Esophagus squamous epithelium (tissue), 5 donors: ENCODE results near the gene RIN3. TPM values are rescaled to one million over a fixed set of nuclear protein-coding genes. Genes with fewer than 3 reads are reported as not detected.

Experiments used
- DNase-seq: peaks from one replicate; lab custom pipeline; 2025; lab: John Stamatoyannopoulos, UW
- H3K27ac ChIP-seq, 4 donors: fragments of 200-600 bp; sonication (generic); one replicate each; pipeline ENCODE4 v1.5.1; 2016 to 2019; ENCODE audit warnings: mild to moderate bottlenecking in 1 of 4
- H3K27me3 ChIP-seq, 4 donors: fragments of 200-600 bp; sonication (generic); 1 replicate in 3 of 4; 2 replicates in 1 of 4; pipeline versions ENCODE4 v1.5.1 to v1.6.0; 2017 to 2021; ENCODE audit warnings: antibody characterized with exemption in 1 of 4
- H3K36me3 ChIP-seq, 3 donors: fragments of 200-600 bp; sonication (generic); one replicate each; pipeline ENCODE4 v1.5.1; 2016 to 2019
- H3K4me1 ChIP-seq, 3 donors: fragments of 200-600 bp; sonication (generic); one replicate each; pipeline ENCODE4 v1.5.1; 2017 to 2019
- H3K4me3 ChIP-seq, 4 donors: fragments of 200-600 bp; sonication (generic); 1 replicate in 3 of 4; 2 replicates in 1 of 4; pipeline ENCODE4 v1.5.1; 2016 to 2019; ENCODE audit warnings: mild to moderate bottlenecking in 2 of 4, moderate library complexity in 1 of 4
- H3K9me3 ChIP-seq, 3 donors: fragments of 200-600 bp; sonication (generic); one replicate each; pipeline ENCODE4 v1.5.1; 2016 to 2019
- POLR2A ChIP-seq, 4 donors: fragments of 450-650 bp; IDR thresholded peaks; one replicate each; pipeline ENCODE4 v1.6.1; 2017; ENCODE audit warnings: antibody characterized with exemption in 4 of 4, mild to moderate bottlenecking in 4 of 4, moderate library complexity in 3 of 4
- WGBS, 2 donors: methylation state at CpG; one replicate each; pipeline ENCODE4 v1.1.5; 2018; 5-methylcytosine and 5-hydroxymethylcytosine counted together
- intact Hi-C: fragments of 100-400 bp; cut with DNase I; formaldehyde crosslinking; loops from one replicate; pipeline ENCODE4 v1.15.0; 2022
- total RNA-seq, 4 donors: library from RNA; depleted of rRNA; stranded (reverse); fragments of >200 nt; gene quantifications; one replicate each; pipeline ENCODE4 v1.1.0, GENCODE V29; 2016
- TF ChIP-seq, protein P1 (sequence below), 6 experiments: fragments of 450-650 bp in 4 of 6; fragments of 200-600 bp in 2 of 6; sonication (generic) in 2 of 6; IDR thresholded peaks; one replicate each; pipeline ENCODE4 v1.5.1; 2016 to 2019; ENCODE audit warnings: antibody characterized with exemption in 6 of 6, mild to moderate bottlenecking in 4 of 6, moderate library complexity in 4 of 6
- donor health status: DM: yes; HTN: yes; CAD: no.

Gene RIN3
- total RNA-seq, 4 donors from 2014 or later = 1.9 to 9.7 (median 4.4) TPM

GRCh38 chr14:92482621-92483319 lies 30.8 kb upstream of the RIN3 start:
- intact Hi-C loops = no loop called here
- no peaks in the 10 kb centered on the region for H3K4me1 ChIP-seq
- TF ChIP-seq POLR2A (IDR thresholded peaks at IDR 0.05) = no peak
- TF ChIP-seq, protein P1, sequence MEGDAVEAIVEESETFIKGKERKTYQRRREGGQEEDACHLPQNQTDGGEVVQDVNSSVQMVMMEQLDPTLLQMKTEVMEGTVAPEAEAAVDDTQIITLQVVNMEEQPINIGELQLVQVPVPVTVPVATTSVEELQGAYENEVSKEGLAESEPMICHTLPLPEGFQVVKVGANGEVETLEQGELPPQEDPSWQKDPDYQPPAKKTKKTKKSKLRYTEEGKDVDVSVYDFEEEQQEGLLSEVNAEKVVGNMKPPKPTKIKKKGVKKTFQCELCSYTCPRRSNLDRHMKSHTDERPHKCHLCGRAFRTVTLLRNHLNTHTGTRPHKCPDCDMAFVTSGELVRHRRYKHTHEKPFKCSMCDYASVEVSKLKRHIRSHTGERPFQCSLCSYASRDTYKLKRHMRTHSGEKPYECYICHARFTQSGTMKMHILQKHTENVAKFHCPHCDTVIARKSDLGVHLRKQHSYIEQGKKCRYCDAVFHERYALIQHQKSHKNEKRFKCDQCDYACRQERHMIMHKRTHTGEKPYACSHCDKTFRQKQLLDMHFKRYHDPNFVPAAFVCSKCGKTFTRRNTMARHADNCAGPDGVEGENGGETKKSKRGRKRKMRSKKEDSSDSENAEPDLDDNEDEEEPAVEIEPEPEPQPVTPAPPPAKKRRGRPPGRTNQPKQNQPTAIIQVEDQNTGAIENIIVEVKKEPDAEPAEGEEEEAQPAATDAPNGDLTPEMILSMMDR (IDR thresholded peaks at IDR 0.05) = no peak
- WGBS, 2 donors = 95 to 98% methylated on average over 5 to 6 of the region's 9 CpGs
- H3K27ac ChIP-seq = no peak overlapping the region
- DNase-seq = no peak
- H3K9me3 ChIP-seq = no peaks in the 10 kb centered on the region
- H3K4me3 ChIP-seq = no peak overlapping the region
- H3K36me3 ChIP-seq = no peaks in the 10 kb centered on the region
- peaks cover 0 to 3% (median 0%) of the 10 kb centered on the region in 4 donors for H3K27me3 ChIP-seq

GRCh38 chr14:92484132-92484823 lies 29.3 kb upstream of the RIN3 start:
- Histone ChIP-seq H3K9me3 (no peaks in the 10 kb centered on the region), H3K27ac (no peak overlapping the region), H3K4me1 (no peaks in the 10 kb centered on the region), H3K4me3 (no peak overlapping the region), H3K36me3 (no peaks in the 10 kb centered on the region), H3K27me3 (peaks cover 0 to 3% (median 0%) of the 10 kb centered on the region in 4 donors)
- intact Hi-C loops = no loop called here
- 70 to 78% methylated on average over 6 to 7 of the region's 7 CpGs for WGBS, 2 donors
- TF ChIP-seq POLR2A (IDR thresholded peaks at IDR 0.05) = no peak
- TF ChIP-seq, protein P1 (IDR thresholded peaks at IDR 0.05) = no peak
- DNase-seq = no peak

- Histone ChIP-seq H3K27ac (no peak overlapping the region), H3K4me1 (no peaks in the 10 kb centered on the region), H3K9me3 (no peaks in the 10 kb centered on the region), H3K36me3 (no peaks in the 10 kb centered on the region), H3K4me3 (no peak overlapping the region), H3K27me3 (peaks cover 0 to 3% (median 0%) of the 10 kb centered on the region in 4 donors)
- TF ChIP-seq POLR2A (IDR thresholded peaks at IDR 0.05) = no peak
- TF ChIP-seq, protein P1 (IDR thresholded peaks at IDR 0.05) = no peak
- DNase-seq = no peak
- 48 to 69% methylated on average over 4 of the region's 4 CpGs for WGBS, 2 donors
- intact Hi-C loops = no loop called here
These were observed 26.7 kb upstream of the RIN3 start for GRCh38 chr14:92486881-92487280.

DNA sequence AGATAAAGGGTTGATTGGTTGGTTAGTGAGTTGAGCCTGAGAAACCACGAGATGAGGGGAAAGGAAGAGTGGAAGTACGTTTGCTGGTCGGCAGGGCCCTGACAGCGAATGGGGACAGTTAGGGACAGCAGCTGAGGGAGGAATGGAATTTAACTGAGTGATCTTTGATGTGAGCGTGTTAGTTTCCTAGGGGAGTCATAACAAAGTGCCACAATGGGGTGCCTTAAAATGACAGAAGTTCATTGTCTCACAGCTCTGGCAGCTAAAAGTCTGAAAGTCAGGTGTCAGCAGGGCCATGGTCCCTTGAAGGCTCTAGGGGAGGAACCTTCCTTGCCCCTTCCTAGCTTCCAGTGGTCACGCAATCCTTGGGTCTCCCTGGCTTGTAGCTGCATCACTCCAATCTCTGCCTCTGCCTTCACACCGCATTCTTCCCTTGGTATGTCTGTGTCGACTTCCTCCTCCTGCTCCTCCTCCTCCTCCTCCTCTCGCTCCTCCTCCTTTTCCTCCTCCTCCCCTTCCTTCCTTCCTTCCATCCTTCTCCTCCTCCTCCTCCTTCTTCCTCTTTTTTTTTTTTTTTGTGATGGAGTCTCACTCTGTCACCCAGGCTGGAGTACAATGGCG lies 26.0 kb upstream of the RIN3 start:
- no peaks in the 10 kb centered on the region for H3K9me3 ChIP-seq
- DNase-seq = no peak
- 60% methylated on average over 10 of the region's 10 CpGs for WGBS, 2 donors
- no peaks in the 10 kb centered on the region for H3K36me3 ChIP-seq
- H3K4me3 ChIP-seq = no peak overlapping the region
- no peaks in the 10 kb centered on the region for H3K4me1 ChIP-seq
- intact Hi-C loops = no loop called here
- TF ChIP-seq, protein P1 (IDR thresholded peaks at IDR 0.05) = no peak
- TF ChIP-seq POLR2A (IDR thresholded peaks at IDR 0.05) = peak in 1 of 4 donors; percentile 29
- peak overlapping the region in 1 of 4 donors; percentile 7 for H3K27ac ChIP-seq
- H3K27me3 ChIP-seq = peaks cover 0 to 3% (median 0%) of the 10 kb centered on the region in 4 donors
